Type B pancreatic cell (in vitro differentiated cells): ENCODE data around the gene AGBL2. TPM values are rescaled to one million over a fixed set of nuclear protein-coding genes. Genes with fewer than 3 reads are reported as not detected.
"Not testable (repeated sequence)": the region's sequence is repeated elsewhere in the genome, so short reads cannot be mapped to it uniquely, and the experiment has no call there.

Experiments used
- DNase-seq: peaks from one replicate; pipeline ENCODE4 v3.0.0; 2021; ENCODE audit warnings: mixed read lengths; ENCODE audit not compliant: unreplicated experiment; ENCODE audit errors: extremely low spot score
- H3K27ac Mint-ChIP-seq: 2 replicates; pipeline ENCODE4 v1.8.0; 2021; ENCODE audit warnings: mild to moderate bottlenecking, mixed read lengths
- H3K27me3 Mint-ChIP-seq: 2 replicates; pipeline ENCODE4 v1.8.0; 2021; ENCODE audit warnings: mixed read lengths
- H3K36me3 Mint-ChIP-seq: 2 replicates; pipeline ENCODE4 v1.8.0; 2021; ENCODE audit warnings: mixed read lengths
- H3K4me1 Mint-ChIP-seq: one replicate; pipeline ENCODE4 v1.8.0; 2021; ENCODE audit warnings: mixed read lengths; ENCODE audit not compliant: unreplicated experiment
- H3K4me3 Mint-ChIP-seq: 2 replicates; pipeline ENCODE4 v1.8.0; 2021; ENCODE audit warnings: mild to moderate bottlenecking, mixed read lengths
- H3K9me3 Mint-ChIP-seq: 2 replicates; pipeline ENCODE4 v1.8.0; 2021; ENCODE audit warnings: mixed read lengths
- CTCF ChIP-seq: fragments of 200-600 bp; sonication (generic); conservative IDR thresholded peaks from 2 replicates; pipeline ENCODE4 v1.5.0; 2021; ENCODE audit warnings: antibody characterized with exemption, mild to moderate bottlenecking
- total RNA-seq: library from RNA; stranded (reverse); gene quantifications from 2 replicates; pipeline ENCODE4 v1.2.1, GENCODE V29; 2021; ENCODE audit warnings: low replicate concordance

The AGBL2 gene
- total RNA-seq, 1 donor from 2014 or later: 5.9 TPM

GRCh38 chr11:47723041-47723440 is 7.9 kb upstream of the AGBL2 start:
- Mint-ChIP-seq H3K4me3 (no peak overlapping the region), H3K4me1 (no peaks in the 10 kb centered on the region), H3K27ac (no peak overlapping the region), H3K36me3 (peaks cover 31% of the 10 kb centered on the region), H3K9me3 (no peaks in the 10 kb centered on the region), H3K27me3 (no peaks in the 10 kb centered on the region)
- DNase-seq: no peak
- TF ChIP-seq CTCF: no peak

GRCh38 chr11:47720651-47721050 is 5.5 kb upstream of the AGBL2 start:
- peaks cover 33% of the 10 kb centered on the region for H3K36me3 Mint-ChIP-seq
- no peak overlapping the region for H3K27ac Mint-ChIP-seq

GRCh38 chr11:47716692-47717091 is 1.5 kb upstream of the AGBL2 start:
- H3K9me3 Mint-ChIP-seq: no peaks in the 10 kb centered on the region
- TF ChIP-seq CTCF: no peak
- H3K36me3 Mint-ChIP-seq: peaks cover 13% of the 10 kb centered on the region
- H3K27ac Mint-ChIP-seq: no peak overlapping the region
- H3K4me3 Mint-ChIP-seq: no peak overlapping the region
- no peak for DNase-seq
- peaks cover 8% of the 10 kb centered on the region for H3K4me1 Mint-ChIP-seq
- no peaks in the 10 kb centered on the region for H3K27me3 Mint-ChIP-seq

More at GRCh38 chr11:47720651-47721050, 5.5 kb upstream of the AGBL2 start:
- Mint-ChIP-seq H3K27me3 (no peaks in the 10 kb centered on the region), H3K4me1 (no peaks in the 10 kb centered on the region), H3K9me3 (no peaks in the 10 kb centered on the region), H3K4me3 (no peak overlapping the region)
- DNase-seq: no peak
- no peak for TF ChIP-seq CTCF

- Mint-ChIP-seq H3K9me3 (no peaks in the 10 kb centered on the region), H3K27me3 (no peaks in the 10 kb centered on the region), H3K27ac (peak overlapping the region; percentile 84), H3K4me3 (peak overlapping the region; percentile 97), H3K4me1 (peaks cover 15% of the 10 kb centered on the region), H3K36me3 (peaks cover 6% of the 10 kb centered on the region)
- no peak for DNase-seq
- TF ChIP-seq CTCF: no peak
Observed at GRCh38 chr11:47714554-47715081, 551 bp downstream of the AGBL2 start.

- no peaks in the 10 kb centered on the region for H3K27me3 Mint-ChIP-seq
- no peaks in the 10 kb centered on the region for H3K36me3 Mint-ChIP-seq
- no peaks in the 10 kb centered on the region for H3K9me3 Mint-ChIP-seq
- H3K27ac Mint-ChIP-seq: no peak overlapping the region
- DNase-seq: no peak
- no peak overlapping the region for H3K4me3 Mint-ChIP-seq
- no peak for TF ChIP-seq CTCF
- H3K4me1 Mint-ChIP-seq: peaks cover 15% of the 10 kb centered on the region
Observed at GRCh38 chr11:47711816-47712215, 3.4 kb downstream of the AGBL2 start.

- Mint-ChIP-seq H3K27me3 (no peaks in the 10 kb centered on the region), H3K36me3 (no peaks in the 10 kb centered on the region), H3K4me3 (no peak overlapping the region), H3K27ac (no peak overlapping the region), H3K4me1 (peaks cover 15% of the 10 kb centered on the region), H3K9me3 (no peaks in the 10 kb centered on the region)
- no peak for TF ChIP-seq CTCF
- no peak for DNase-seq
Observed at GRCh38 chr11:47711225-47711624, 3.9 kb downstream of the AGBL2 start.

- not testable (repeated sequence) for H3K9me3 Mint-ChIP-seq, H3K27ac Mint-ChIP-seq
Observed at GRCh38 chr11:47707275-47707786, 7.8 kb downstream of the AGBL2 start.

More at GRCh38 chr11:47707275-47707786, 7.8 kb downstream of the AGBL2 start:
- H3K36me3 Mint-ChIP-seq, DNase-seq, H3K4me3 Mint-ChIP-seq, H3K27me3 Mint-ChIP-seq, H3K4me1 Mint-ChIP-seq: not testable (repeated sequence)
